ENCODE measurements around the gene PDGFD.

- no peak for TF ChIP-seq MYC (IDR thresholded peaks at IDR 0.05; ENCODE audit: low read depth, low read length)
- TF ChIP-seq CTCF (IDR thresholded peaks at IDR 0.05; ENCODE audit: extremely low read depth in 1 of 2, insufficient read depth in 1 of 2, low read depth in 1 of 2, low read length in 2 of 2) = no peak
- TF ChIP-seq EZH2 (IDR thresholded peaks at IDR 0.05; ENCODE audit: borderline replicate concordance, low read depth, low read length, severe bottlenecking) = no peak
- TF ChIP-seq POLR2A (IDR thresholded peaks at IDR 0.05; ENCODE audit: low read depth, low read length) = no peak
- TF ChIP-seq, protein P1, sequence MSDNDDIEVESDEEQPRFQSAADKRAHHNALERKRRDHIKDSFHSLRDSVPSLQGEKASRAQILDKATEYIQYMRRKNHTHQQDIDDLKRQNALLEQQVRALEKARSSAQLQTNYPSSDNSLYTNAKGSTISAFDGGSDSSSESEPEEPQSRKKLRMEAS (IDR thresholded peaks at IDR 0.05; ENCODE audit: insufficient read depth, insufficient read length) = no peak
- TF ChIP-seq JUN (IDR thresholded peaks at IDR 0.05; ENCODE audit: borderline replicate concordance, insufficient read depth, insufficient read length, low read depth) = no peak
Observed at GRCh38 chr11:103887001-103887658, 276.8 kb downstream of the PDGFD start.

Measured in endothelial cell of umbilical vein (primary cell).